ENCODE results near the gene ADCY3.

ADCY3 gene

GRCh38 chr2:24937236-24937635, 17.2 kb upstream of the ADCY3 start:
- H3K27ac Mint-ChIP-seq = no peak overlapping the region
- ATAC-seq (no peak), DNase-seq (no peak)
- H3K4me3 Mint-ChIP-seq = no peak overlapping the region
- H3K36me3 Mint-ChIP-seq (ENCODE audit: low read depth) = no peaks in the 10 kb centered on the region
- H3K4me1 Mint-ChIP-seq = no peaks in the 10 kb centered on the region
- no peaks in the 10 kb centered on the region for H3K9me3 Mint-ChIP-seq
- H3K27me3 Mint-ChIP-seq = peaks cover 5% of the 10 kb centered on the region

GRCh38 chr2:24935145-24935544, 15.1 kb upstream of the ADCY3 start:
- Mint-ChIP-seq H3K9me3 (no peaks in the 10 kb centered on the region), H3K36me3 (ENCODE audit: low read depth) (no peaks in the 10 kb centered on the region), H3K27ac (no peak overlapping the region), H3K4me1 (peaks cover 11% of the 10 kb centered on the region), H3K27me3 (peaks cover 5% of the 10 kb centered on the region), H3K4me3 (no peak overlapping the region)
- no peak for ATAC-seq
- DNase-seq = no peak

GRCh38 chr2:24932715-24933114, 12.7 kb upstream of the ADCY3 start:
- H3K27me3 Mint-ChIP-seq = peaks cover 5% of the 10 kb centered on the region
- no peaks in the 10 kb centered on the region for H3K9me3 Mint-ChIP-seq
- no peak overlapping the region for H3K27ac Mint-ChIP-seq
- H3K4me1 Mint-ChIP-seq = peaks cover 11% of the 10 kb centered on the region
- DNase-seq = no peak
- H3K4me3 Mint-ChIP-seq = no peak overlapping the region
- ATAC-seq = no peak
- no peaks in the 10 kb centered on the region for H3K36me3 Mint-ChIP-seq (ENCODE audit: low read depth)

GRCh38 chr2:24930768-24931167, 10.7 kb upstream of the ADCY3 start:
- no peak overlapping the region for H3K4me3 Mint-ChIP-seq
- H3K36me3 Mint-ChIP-seq (ENCODE audit: low read depth) = no peaks in the 10 kb centered on the region
- no peaks in the 10 kb centered on the region for H3K9me3 Mint-ChIP-seq
- H3K27me3 Mint-ChIP-seq = peaks cover 5% of the 10 kb centered on the region
- DNase-seq (peak; percentile 39), ATAC-seq (peak; percentile 74)
- no peak overlapping the region for H3K27ac Mint-ChIP-seq
- peaks cover 11% of the 10 kb centered on the region for H3K4me1 Mint-ChIP-seq

GRCh38 chr2:24929230-24929629, 9.2 kb upstream of the ADCY3 start:
- Mint-ChIP-seq H3K9me3 (no peaks in the 10 kb centered on the region), H3K36me3 (ENCODE audit: low read depth) (no peaks in the 10 kb centered on the region), H3K27ac (no peak overlapping the region), H3K4me1 (peaks cover 11% of the 10 kb centered on the region), H3K4me3 (no peak overlapping the region), H3K27me3 (peaks cover 1% of the 10 kb centered on the region)
- ATAC-seq (no peak), DNase-seq (no peak)

- Mint-ChIP-seq H3K4me1 (peaks cover 11% of the 10 kb centered on the region), H3K9me3 (no peaks in the 10 kb centered on the region), H3K27me3 (peaks cover under 1% of the 10 kb centered on the region), H3K4me3 (no peak overlapping the region), H3K27ac (no peak overlapping the region), H3K36me3 (ENCODE audit: low read depth) (no peaks in the 10 kb centered on the region)
- DNase-seq (no peak), ATAC-seq (no peak)
Observed at GRCh38 chr2:24928036-24928435, 8.0 kb upstream of the ADCY3 start.

- Mint-ChIP-seq H3K27me3 (no peaks in the 10 kb centered on the region), H3K27ac (peak overlapping the region; percentile 55), H3K4me3 (peak overlapping the region; percentile 28), H3K9me3 (no peaks in the 10 kb centered on the region), H3K36me3 (ENCODE audit: low read depth) (no peaks in the 10 kb centered on the region), H3K4me1 (peaks cover 11% of the 10 kb centered on the region)
- peak; percentile 57 for DNase-seq
- peak; percentile 44 for ATAC-seq
Observed at GRCh38 chr2:24926602-24927252, 6.7 kb upstream of the ADCY3 start.

- no peaks in the 10 kb centered on the region for H3K36me3 Mint-ChIP-seq (ENCODE audit: low read depth)
- H3K27me3 Mint-ChIP-seq = no peaks in the 10 kb centered on the region
- H3K4me3 Mint-ChIP-seq = peak overlapping the region; percentile 28
- ATAC-seq (no peak), DNase-seq (no peak)
- no peaks in the 10 kb centered on the region for H3K9me3 Mint-ChIP-seq
- no peak overlapping the region for H3K27ac Mint-ChIP-seq
- H3K4me1 Mint-ChIP-seq = peaks cover 10% of the 10 kb centered on the region
Observed at GRCh38 chr2:24926220-24926601, 6.2 kb upstream of the ADCY3 start.

- H3K4me1 Mint-ChIP-seq = peaks cover 10% of the 10 kb centered on the region
- H3K4me3 Mint-ChIP-seq = no peak overlapping the region
- DNase-seq (no peak), ATAC-seq (no peak)
- H3K27ac Mint-ChIP-seq = no peak overlapping the region
- no peaks in the 10 kb centered on the region for H3K9me3 Mint-ChIP-seq
- no peaks in the 10 kb centered on the region for H3K27me3 Mint-ChIP-seq
- H3K36me3 Mint-ChIP-seq (ENCODE audit: low read depth) = no peaks in the 10 kb centered on the region
Observed at GRCh38 chr2:24925815-24926214, 5.8 kb upstream of the ADCY3 start.

GRCh38 chr2:24924732-24925131, 4.7 kb upstream of the ADCY3 start:
- H3K27ac Mint-ChIP-seq = no peak overlapping the region
- no peak for DNase-seq
- H3K36me3 Mint-ChIP-seq (ENCODE audit: low read depth) = no peaks in the 10 kb centered on the region
- H3K4me1 Mint-ChIP-seq = peaks cover 7% of the 10 kb centered on the region
- no peaks in the 10 kb centered on the region for H3K27me3 Mint-ChIP-seq
- H3K4me3 Mint-ChIP-seq = no peak overlapping the region
- no peak for ATAC-seq
- no peaks in the 10 kb centered on the region for H3K9me3 Mint-ChIP-seq

GRCh38 chr2:24924266-24924665, 4.2 kb upstream of the ADCY3 start:
- Mint-ChIP-seq H3K27me3 (no peaks in the 10 kb centered on the region), H3K27ac (no peak overlapping the region), H3K36me3 (ENCODE audit: low read depth) (peaks cover under 1% of the 10 kb centered on the region), H3K4me3 (no peak overlapping the region), H3K9me3 (no peaks in the 10 kb centered on the region), H3K4me1 (peaks cover 8% of the 10 kb centered on the region)
- no peak for ATAC-seq
- DNase-seq = no peak

GRCh38 chr2:24923106-24923505, 3.1 kb upstream of the ADCY3 start:
- H3K4me3 Mint-ChIP-seq = no peak overlapping the region
- no peak for ATAC-seq

GRCh38 chr2:24922556-24922955, 2.5 kb upstream of the ADCY3 start:
- no peak for ATAC-seq
- no peak overlapping the region for H3K27ac Mint-ChIP-seq
- peaks cover 12% of the 10 kb centered on the region for H3K36me3 Mint-ChIP-seq (ENCODE audit: low read depth)
- peaks cover 25% of the 10 kb centered on the region for H3K4me1 Mint-ChIP-seq
- no peaks in the 10 kb centered on the region for H3K9me3 Mint-ChIP-seq
- no peaks in the 10 kb centered on the region for H3K27me3 Mint-ChIP-seq
- H3K4me3 Mint-ChIP-seq = no peak overlapping the region
- DNase-seq = no peak

More at GRCh38 chr2:24923106-24923505, 3.1 kb upstream of the ADCY3 start:
- no peak for DNase-seq
- H3K9me3 Mint-ChIP-seq = no peaks in the 10 kb centered on the region
- no peak overlapping the region for H3K27ac Mint-ChIP-seq
- peaks cover 19% of the 10 kb centered on the region for H3K4me1 Mint-ChIP-seq
- H3K27me3 Mint-ChIP-seq = no peaks in the 10 kb centered on the region
- peaks cover 8% of the 10 kb centered on the region for H3K36me3 Mint-ChIP-seq (ENCODE audit: low read depth)

GRCh38 chr2:24920809-24921441, 888 bp upstream of the ADCY3 start:
- DNase-seq = no peak
- no peak for ATAC-seq
- H3K36me3 Mint-ChIP-seq (ENCODE audit: low read depth) = peaks cover 18% of the 10 kb centered on the region
- peak overlapping the region; percentile 65 for H3K27ac Mint-ChIP-seq
- no peaks in the 10 kb centered on the region for H3K9me3 Mint-ChIP-seq
- no peaks in the 10 kb centered on the region for H3K27me3 Mint-ChIP-seq
- H3K4me1 Mint-ChIP-seq = peaks cover 36% of the 10 kb centered on the region
- H3K4me3 Mint-ChIP-seq = peak overlapping the region; percentile 82

GRCh38 chr2:24919506-24920097, 435 bp downstream of the ADCY3 start:
- Mint-ChIP-seq H3K4me1 (peaks cover 39% of the 10 kb centered on the region), H3K9me3 (no peaks in the 10 kb centered on the region), H3K4me3 (peak overlapping the region; percentile 94), H3K27ac (peak overlapping the region; percentile 92), H3K27me3 (no peaks in the 10 kb centered on the region), H3K36me3 (ENCODE audit: low read depth) (peaks cover 18% of the 10 kb centered on the region)
- DNase-seq = peak; percentile 49
- peak; percentile 8 for ATAC-seq
